OCI-LY3 (cell line): Measurements from ENCODE around the gene GUCY1A2.

ENCODE experiments used
- CTCF ChIP-seq: fragments of 200-600, 300-600 bp; sonication (generic); IDR thresholded peaks from 2 replicates; pipeline ENCODE4 v1.5.1; 2014; ENCODE audit warnings: antibody characterized with exemption, low read length, low read depth
- EZH2phosphoT487 ChIP-seq: fragments of 200-600 bp; shearing (Covaris generic); IDR thresholded peaks from 2 replicates; pipeline ENCODE4 v1.6.1; 2018; ENCODE audit warnings: antibody characterized with exemption, mixed run types, low read depth

- TF ChIP-seq CTCF = no peak
- TF ChIP-seq EZH2phosphoT487 = no peak
Observed at GRCh38 chr11:106848526-106848925, 169.8 kb downstream of the GUCY1A2 start.
